Endothelial cell of umbilical vein (primary cell): ENCODE data around the gene CDH23. TPM values are rescaled to one million over a fixed set of nuclear protein-coding genes. Genes with fewer than 3 reads are reported as not detected.

Source experiments
- BruUV-seq: library from RNA; stranded (reverse); fragments of 400-500 nt; replicated peaks from 2 replicates; lab custom pipeline; 2021; lab: Mats Ljungman, UMichigan
- CTCF ChIA-PET: fragments of 300-600, 350-600 bp; sonication (Branson Sonifier 250); formaldehyde crosslinking; loops from one replicate; lab custom pipeline; 2021; ENCODE audit warnings: antibody characterized with exemption, inconsistent platforms; lab: Charles Lee
- POLR2A ChIA-PET: fragments of 300-600, 350-600 bp; sonication (Branson Sonifier 250); formaldehyde crosslinking; loops from one replicate; lab custom pipeline; 2021; ENCODE audit warnings: antibody characterized with exemption, inconsistent platforms; lab: Charles Lee
- DNase-seq: peaks from one replicate; pipeline ENCODE4 v3.0.0-alpha.2; 2011; ENCODE audit warnings: low read depth, low spot score
- FAIRE-seq: peaks from 2 replicates; lab custom pipeline; 2011; peaks lifted over from hg19 to GRCh38; lab: Jason Lieb, UNC
- H2AFZ ChIP-seq: 2 replicates; pipeline ENCODE4 v1.6.0; 2012; ENCODE audit warnings: low read depth, low read length, control low read depth, inconsistent platforms
- H3K27ac ChIP-seq: 2 replicates; pipeline ENCODE4 v1.5.1; 2011; ENCODE audit warnings: low read depth, mild to moderate bottlenecking, control low read depth, low read length, moderate library complexity; ENCODE audit not compliant: insufficient read depth
- H3K27me3 ChIP-seq, 2 experiments: 2 replicates each; pipeline versions ENCODE4 v1.6.0 to v1.6.1; 2011; ENCODE audit warnings: low read length in 2 of 2, mixed read lengths in 1 of 2; ENCODE audit not compliant: control insufficient read depth in 2 of 2, insufficient read depth in 2 of 2
- H3K36me3 ChIP-seq, 2 experiments: 2 replicates in 1 of 2; 3 replicates in 1 of 2; pipeline ENCODE4 v1.5.1; 2011; ENCODE audit warnings: low read length in 2 of 2, mild to moderate bottlenecking in 1 of 2, moderate library complexity in 1 of 2; ENCODE audit not compliant: control insufficient read depth in 2 of 2, insufficient read depth in 2 of 2; ENCODE audit errors: extremely low read depth in 1 of 2
- H3K4me1 ChIP-seq: 3 replicates; pipeline ENCODE4 v1.5.1; 2011; ENCODE audit warnings: mild to moderate bottlenecking, low read length; ENCODE audit not compliant: control insufficient read depth, insufficient read depth; ENCODE audit errors: extremely low read depth
- H3K4me2 ChIP-seq: 2 replicates; pipeline ENCODE4 v1.6.1; 2011; ENCODE audit warnings: low read length, control low read depth, mixed read lengths; ENCODE audit not compliant: insufficient read depth
- H3K4me3 ChIP-seq, 3 experiments: fragments of 200-600 bp in 1 of 3; sonication (generic), shearing (Covaris generic) in 1 of 3; replicated peaks in 1 of 3; 2 replicates each; pipeline ENCODE4 v1.5.1; 2011 to 2016; ENCODE audit warnings: control low read depth in 3 of 3, low read length in 3 of 3, mild to moderate bottlenecking in 2 of 3, inconsistent platforms in 1 of 3, low read depth in 1 of 3, moderate library complexity in 1 of 3; ENCODE audit not compliant: insufficient read depth in 1 of 3
- H3K79me2 ChIP-seq: 2 replicates; pipeline ENCODE4 v1.6.0; 2012; ENCODE audit warnings: low read length, inconsistent platforms; ENCODE audit not compliant: control insufficient read depth, insufficient read depth
- H3K9ac ChIP-seq: replicated peaks from 2 replicates; pipeline ENCODE3; 2011; ENCODE audit warnings: low read length, control low read depth; ENCODE audit not compliant: insufficient read depth; ENCODE audit errors: extremely low read depth
- H3K9me1 ChIP-seq: replicated peaks from 3 replicates; pipeline ENCODE4 v1.6.0; 2011; ENCODE audit warnings: mild to moderate bottlenecking, low read length; ENCODE audit not compliant: control insufficient read depth, insufficient read depth; ENCODE audit errors: extremely low read depth
- H3K9me3 ChIP-seq: replicated peaks from 2 replicates; pipeline ENCODE4 v1.5.1; 2012; ENCODE audit warnings: low read length, inconsistent platforms; ENCODE audit not compliant: control insufficient read depth, insufficient read depth
- H4K20me1 ChIP-seq: replicated peaks from 2 replicates; pipeline ENCODE3; 2011; ENCODE audit warnings: mild to moderate bottlenecking, low read length; ENCODE audit not compliant: control insufficient read depth, insufficient read depth; ENCODE audit errors: extremely low read depth
- EZH2 ChIP-seq: IDR thresholded peaks from 2 replicates; pipeline ENCODE4 v1.6.1; 2012; ENCODE audit warnings: borderline replicate concordance, low read depth, mild to moderate bottlenecking, moderate library complexity, low read length, inconsistent platforms; ENCODE audit not compliant: severe bottlenecking
- FOS ChIP-seq: IDR thresholded peaks from 2 replicates; pipeline ENCODE4 v1.6.1; 2011; ENCODE audit warnings: mild to moderate bottlenecking, low read length, moderate library complexity, borderline replicate concordance; ENCODE audit not compliant: insufficient read depth
- GATA2 ChIP-seq: IDR thresholded peaks from 2 replicates; pipeline ENCODE4 v1.7.0; 2011; ENCODE audit warnings: low read depth, mild to moderate bottlenecking, moderate library complexity, mixed read lengths, low read length; ENCODE audit not compliant: insufficient read length, insufficient read depth
- JUN ChIP-seq: IDR thresholded peaks from 2 replicates; pipeline ENCODE4 v1.6.1; 2011; ENCODE audit warnings: borderline replicate concordance, low read depth; ENCODE audit not compliant: insufficient read length, insufficient read depth
- MYC ChIP-seq: IDR thresholded peaks from one replicate; pipeline ENCODE4 v1.6.1; 2011; ENCODE audit warnings: mild to moderate bottlenecking, low read depth, low read length
- POLR2A ChIP-seq: IDR thresholded peaks from 2 replicates; pipeline ENCODE4 v1.6.1; 2012; ENCODE audit warnings: low read depth, mild to moderate bottlenecking, control low read depth, low read length
- POLR2AphosphoS5 ChIP-seq: IDR thresholded peaks from 2 replicates; pipeline ENCODE4 v1.6.1; 2012; ENCODE audit warnings: low read depth, mild to moderate bottlenecking, control low read depth, low read length, moderate library complexity; ENCODE audit not compliant: insufficient read depth
- dilution Hi-C: fragments of 300-500 bp; cut with MboI; formaldehyde crosslinking; loops from one replicate; pipeline ENCODE4 v1.15.0; 2019; ENCODE audit warnings: low sequenced_read_pairs; ENCODE audit not compliant: extremely low pct_ligation_motif_present
- intact Hi-C: fragments of 100-400 bp; cut with micrococcal nuclease; formaldehyde crosslinking; loops from one replicate; pipeline ENCODE4 v1.10.0; 2022
- polyA plus RNA-seq, 4 experiments: library from polyadenylated mRNA; depleted of rRNA in 3 of 4; stranded (reverse) in 3 of 4; unstranded in 1 of 4; fragments of >200 nt; gene quantifications; 2 replicates each; pipeline versions ENCODE4 v1.2.1 to v1.2.3, GENCODE V29; 2011 to 2012; ENCODE audit warnings: missing spikeins in 1 of 4
- total RNA-seq: library from RNA; stranded (reverse); gene quantifications from 2 replicates; pipeline ENCODE4 v1.2.3, GENCODE V29; 2021
- TF ChIP-seq, protein P1 (sequence below), 2 donors: IDR thresholded peaks; 1 replicate in 1 of 2; 2 replicates in 1 of 2; pipeline ENCODE4 v1.5.1; 2011; ENCODE audit warnings: low read length in 2 of 2, mild to moderate bottlenecking in 2 of 2, moderate library complexity in 2 of 2, control low read depth in 1 of 2, inconsistent platforms in 1 of 2, low read depth in 1 of 2; ENCODE audit not compliant: insufficient read depth in 1 of 2; ENCODE audit errors: extremely low read depth in 1 of 2
- TF ChIP-seq, protein P2 (sequence below): IDR thresholded peaks from 2 replicates; pipeline ENCODE4 v1.6.1; 2011; ENCODE audit not compliant: insufficient read depth, insufficient read length

The CDH23 gene
- total and polyA plus RNA-seq, 2 donors (not counting 3 experiments of a cell fraction or from before 2014, with no cell fraction given), result not detected

GRCh38 chr10:71362141-71362540, 34.6 kb upstream of the CDH23 start:
- H3K9me1 ChIP-seq, result no peaks in the 10 kb centered on the region
- ChIA-PET POLR2A (no interaction called here), CTCF (interaction anchor here (1.3 kb wide), 1 partner anchor 46 kb away, joined by 3 read pairs; no protein-coding TSS in a partner anchor)
- no peaks in the 10 kb centered on the region for H3K79me2 ChIP-seq
- TF ChIP-seq POLR2AphosphoS5 (no peak), MYC (no peak), FOS (no peak), JUN (no peak), POLR2A (no peak), GATA2 (no peak), EZH2 (no peak)
- TF ChIP-seq, protein P1, sequence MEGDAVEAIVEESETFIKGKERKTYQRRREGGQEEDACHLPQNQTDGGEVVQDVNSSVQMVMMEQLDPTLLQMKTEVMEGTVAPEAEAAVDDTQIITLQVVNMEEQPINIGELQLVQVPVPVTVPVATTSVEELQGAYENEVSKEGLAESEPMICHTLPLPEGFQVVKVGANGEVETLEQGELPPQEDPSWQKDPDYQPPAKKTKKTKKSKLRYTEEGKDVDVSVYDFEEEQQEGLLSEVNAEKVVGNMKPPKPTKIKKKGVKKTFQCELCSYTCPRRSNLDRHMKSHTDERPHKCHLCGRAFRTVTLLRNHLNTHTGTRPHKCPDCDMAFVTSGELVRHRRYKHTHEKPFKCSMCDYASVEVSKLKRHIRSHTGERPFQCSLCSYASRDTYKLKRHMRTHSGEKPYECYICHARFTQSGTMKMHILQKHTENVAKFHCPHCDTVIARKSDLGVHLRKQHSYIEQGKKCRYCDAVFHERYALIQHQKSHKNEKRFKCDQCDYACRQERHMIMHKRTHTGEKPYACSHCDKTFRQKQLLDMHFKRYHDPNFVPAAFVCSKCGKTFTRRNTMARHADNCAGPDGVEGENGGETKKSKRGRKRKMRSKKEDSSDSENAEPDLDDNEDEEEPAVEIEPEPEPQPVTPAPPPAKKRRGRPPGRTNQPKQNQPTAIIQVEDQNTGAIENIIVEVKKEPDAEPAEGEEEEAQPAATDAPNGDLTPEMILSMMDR (IDR thresholded peaks at IDR 0.05; ENCODE audit: extremely low read depth in 1 of 2, insufficient read depth in 1 of 2, low read depth in 1 of 2, low read length in 2 of 2), result no peak
- TF ChIP-seq, protein P2, sequence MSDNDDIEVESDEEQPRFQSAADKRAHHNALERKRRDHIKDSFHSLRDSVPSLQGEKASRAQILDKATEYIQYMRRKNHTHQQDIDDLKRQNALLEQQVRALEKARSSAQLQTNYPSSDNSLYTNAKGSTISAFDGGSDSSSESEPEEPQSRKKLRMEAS, result no peak
- intact Hi-C loops (no loop called here), dilution Hi-C loops (no loop called here)
- DNase-seq (no peak), FAIRE-seq (no peak)
- H3K4me2 ChIP-seq, result no peak overlapping the region
- H3K36me3 ChIP-seq, result no peaks in the 10 kb centered on the region
- no peak overlapping the region for H3K27ac ChIP-seq
- BruUV-seq, result no TSS peak
- H4K20me1 ChIP-seq, result no peaks in the 10 kb centered on the region
- no peak overlapping the region for H2AFZ ChIP-seq
- H3K9ac ChIP-seq, result no peak overlapping the region
- H3K9me3 ChIP-seq, result no peaks in the 10 kb centered on the region
- peaks cover 9% of the 10 kb centered on the region for H3K4me1 ChIP-seq
- no peaks in the 10 kb centered on the region for H3K27me3 ChIP-seq
- no peak overlapping the region for H3K4me3 ChIP-seq
